ENCODE results near the gene VPS41.
A peak's percentile ranks its signal among the peaks of the same experiment; 100 is the strongest.
"Not testable (repeated sequence)": the region's sequence is repeated elsewhere in the genome, so short reads cannot be mapped to it uniquely, and the experiment has no call there.

Gene VPS41

DNA sequence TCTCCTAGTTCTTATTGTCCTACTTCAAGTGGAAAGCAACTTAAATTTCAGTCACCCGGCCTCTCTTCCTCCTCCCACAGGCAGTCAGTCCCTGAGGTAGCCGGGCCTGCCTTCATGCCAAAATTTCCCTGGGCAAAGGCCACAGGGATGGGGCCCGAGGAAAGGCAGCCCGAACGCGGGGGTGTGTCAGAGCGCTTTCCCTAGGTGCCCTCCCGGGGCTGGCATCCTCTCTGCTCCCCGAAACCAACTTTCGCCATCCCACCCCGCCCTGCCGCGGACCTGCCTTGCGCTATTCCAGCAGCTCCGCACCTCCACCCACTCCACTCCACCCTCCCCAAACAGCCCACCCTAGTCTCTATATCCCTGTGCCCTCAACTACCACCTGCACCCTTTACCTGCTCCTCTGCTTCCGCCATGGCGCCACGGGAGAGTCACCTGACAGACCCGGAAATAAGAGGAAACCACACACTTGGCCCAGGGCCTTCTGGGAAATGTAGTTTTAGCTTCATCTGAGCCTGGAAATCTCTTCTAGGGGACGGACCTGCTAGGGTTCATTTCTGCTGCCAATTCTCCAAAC is at the start of gene VPS41:
VPS41 (minus strand) TSS at position 433 of the 577 bp plus-strand sequence; CDS start at position 416, 17 bp downstream.
- DNase-seq, result peak; percentile 63

DNA sequence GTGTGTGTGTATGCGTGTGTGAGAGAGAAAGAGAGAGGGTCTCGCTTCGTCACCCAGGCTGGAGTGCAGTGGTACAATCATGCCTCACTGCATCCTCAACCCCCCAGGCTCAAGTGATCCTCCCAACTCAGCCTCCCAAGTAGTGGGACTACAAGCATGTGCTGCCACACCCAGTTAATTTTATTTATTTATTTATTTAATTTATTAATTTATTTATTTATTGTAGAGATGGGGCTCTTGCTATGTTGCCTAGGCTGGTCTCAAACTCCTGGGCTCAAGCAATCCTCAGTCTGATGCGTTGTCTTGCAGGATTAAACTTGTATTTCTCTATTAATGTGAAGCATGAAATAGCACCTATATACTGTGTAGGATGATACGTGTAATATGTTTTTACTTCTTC is 46.9 kb upstream of the VPS41 start:
- DNase-seq, result no peak

DNA sequence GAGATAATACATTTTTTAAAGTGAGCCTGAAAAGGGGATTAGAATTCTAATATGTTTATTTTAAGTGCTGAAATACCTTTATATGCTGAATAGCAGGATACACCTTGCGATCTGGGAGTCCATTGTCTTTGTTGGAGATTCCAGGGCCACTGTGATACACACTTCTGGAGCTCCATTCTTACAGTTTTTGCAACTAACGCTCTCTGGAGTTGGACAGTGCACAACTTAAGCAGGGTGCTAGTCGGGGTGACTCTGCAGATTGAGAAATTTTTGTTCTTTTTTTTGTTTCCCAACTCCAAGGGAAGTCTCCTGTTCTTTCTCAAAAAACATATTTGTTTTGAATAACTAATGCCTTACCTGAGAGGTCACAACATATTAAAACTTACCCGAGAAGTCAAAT is 45.0 kb upstream of the VPS41 start:
- DNase-seq, result no peak

DNA sequence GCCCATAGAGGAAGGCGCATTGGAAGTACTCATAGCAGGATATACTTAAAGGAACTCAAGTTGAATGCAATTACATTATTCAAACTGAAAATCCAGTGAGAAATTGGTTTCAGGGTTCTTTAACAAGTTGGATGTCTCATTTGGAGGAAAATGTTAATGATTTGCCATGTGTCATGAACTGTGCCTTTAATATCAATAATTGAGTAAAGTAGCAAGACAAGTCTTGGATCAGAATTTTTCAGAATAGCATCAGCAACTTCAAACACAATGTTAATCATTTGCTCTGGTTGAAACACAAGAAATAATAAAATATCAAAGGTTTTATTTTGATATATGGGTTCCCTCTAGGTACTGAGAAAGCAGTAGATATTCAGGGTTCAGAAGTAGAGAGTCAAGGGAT is 44.2 kb upstream of the VPS41 start:
- no peak for DNase-seq

DNA sequence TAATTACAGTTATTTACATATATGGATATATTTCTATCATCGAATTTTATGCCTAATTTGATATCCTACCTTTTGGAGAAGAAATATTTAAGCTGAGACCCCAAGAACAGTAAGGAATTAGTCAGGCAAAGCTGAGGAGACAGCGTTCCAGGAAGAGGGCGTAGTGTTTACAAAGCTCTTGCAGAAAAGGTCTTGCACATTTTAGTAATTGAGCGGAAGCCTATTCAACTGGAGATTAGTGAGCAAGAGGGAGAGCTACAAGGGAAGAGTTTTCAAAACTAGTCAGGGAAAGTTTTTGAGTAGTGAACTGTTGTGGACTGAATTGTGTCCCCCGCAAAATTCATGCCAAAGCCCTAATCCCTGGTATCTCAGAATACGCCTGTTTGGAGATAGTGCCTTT is 42.2 kb upstream of the VPS41 start:
- no peak for DNase-seq

DNA sequence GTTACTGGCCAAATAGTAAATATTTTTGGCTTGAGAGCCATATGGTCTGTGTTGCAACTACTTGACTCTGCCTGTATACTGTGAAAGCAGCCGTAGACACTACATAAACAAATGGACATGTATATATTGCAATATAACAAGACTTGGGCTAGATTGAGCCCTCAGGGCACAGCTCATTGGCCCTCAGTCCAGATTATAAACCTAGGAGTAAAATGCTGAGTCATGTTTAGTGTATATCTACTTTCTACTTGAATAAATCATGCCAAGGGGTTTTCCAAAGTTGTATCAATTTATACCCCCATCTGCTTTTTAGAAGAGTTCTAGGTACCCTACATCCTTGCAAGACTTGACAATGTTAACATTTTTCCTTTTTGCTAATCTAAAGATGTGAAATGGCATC is 41.3 kb upstream of the VPS41 start:
- DNase-seq, result no peak

DNA sequence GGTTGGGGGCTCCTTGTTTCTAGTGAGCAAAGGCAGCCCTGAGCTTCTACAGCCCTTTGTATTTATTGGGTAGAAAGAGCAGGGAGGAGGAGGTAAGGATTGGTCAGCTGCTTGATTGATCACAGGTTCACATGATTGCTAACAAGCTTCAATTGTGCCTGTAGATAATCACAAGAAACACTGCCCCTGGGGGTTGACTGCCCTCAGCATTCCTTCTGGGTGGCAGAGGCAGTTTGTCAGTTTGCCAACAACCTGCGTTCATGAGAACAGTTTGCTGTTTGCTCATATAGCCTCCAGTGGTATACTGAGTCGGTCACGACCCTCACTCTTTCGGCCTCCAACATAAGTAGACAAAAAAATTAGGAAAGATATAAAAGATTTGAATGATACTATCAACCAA is 38.5 kb upstream of the VPS41 start:
- DNase-seq, result not testable (repeated sequence)

DNA sequence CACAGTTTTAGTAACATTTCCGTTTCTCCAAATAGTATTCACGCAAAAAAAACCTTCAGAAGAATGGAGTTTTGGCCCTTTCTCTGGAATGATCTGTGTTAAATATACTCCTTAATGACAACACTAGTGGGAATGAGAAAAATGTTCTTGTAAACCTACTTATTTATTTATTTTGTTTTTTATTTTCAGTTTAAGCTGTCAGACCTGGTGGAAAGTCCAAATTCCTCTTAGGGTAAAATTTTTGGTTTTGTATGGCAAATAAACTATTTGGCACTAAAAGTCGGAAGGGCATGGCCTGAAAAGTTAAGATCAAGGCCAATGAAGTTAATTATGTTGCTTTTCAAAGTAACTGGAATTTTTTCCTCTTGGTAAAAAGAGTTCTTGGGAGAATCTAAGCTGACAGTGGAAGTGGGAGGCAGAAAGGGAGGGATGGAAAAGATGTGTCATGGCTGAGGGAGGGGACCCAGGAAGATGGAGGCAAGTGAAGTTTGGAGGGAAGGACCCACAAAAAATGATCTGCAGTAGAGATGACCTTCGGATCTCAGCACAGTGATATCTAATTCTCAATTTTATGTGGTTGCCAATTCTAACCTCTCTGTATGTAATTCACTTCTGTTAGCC is 33.5 kb upstream of the VPS41 start:
- no peak for DNase-seq

DNA sequence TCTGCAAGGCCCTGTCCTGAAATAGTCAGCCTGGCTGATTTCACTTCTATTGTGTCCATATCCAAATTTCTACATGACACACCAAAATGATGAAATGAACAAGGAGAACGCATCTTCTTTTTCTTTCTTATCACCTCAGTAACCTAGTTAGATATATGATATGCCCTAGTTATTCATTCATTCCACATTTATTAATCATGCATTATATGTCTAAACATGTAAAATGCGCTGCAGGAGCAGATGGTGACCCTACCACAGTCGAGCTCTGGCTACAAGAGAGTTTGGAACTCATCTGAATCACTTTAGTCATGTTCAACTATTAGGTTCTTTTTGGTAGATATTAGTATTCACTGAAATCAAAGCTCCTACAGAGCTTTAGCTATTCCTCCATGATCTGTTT is 31.8 kb upstream of the VPS41 start:
- no peak for DNase-seq

DNA sequence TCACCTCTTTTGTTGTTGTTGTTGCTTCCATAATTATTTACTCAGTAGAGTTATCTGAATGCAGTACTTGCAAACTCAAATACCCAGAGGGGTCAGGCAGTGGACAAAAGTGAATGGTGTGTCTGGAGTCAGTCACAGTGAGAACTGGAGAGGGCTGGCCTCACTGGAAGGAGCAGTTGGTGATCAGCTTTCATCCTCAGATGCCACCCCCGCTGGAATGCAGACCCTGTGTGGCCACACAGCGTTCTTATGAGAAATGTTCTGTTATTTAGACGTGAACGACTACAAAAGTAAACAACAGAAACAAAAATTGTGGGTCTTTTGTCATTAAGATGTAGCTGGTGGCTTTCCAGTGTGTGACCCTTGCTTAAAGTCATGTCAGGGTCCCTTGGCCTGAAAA is 29.6 kb upstream of the VPS41 start:
- no peak for DNase-seq

DNA sequence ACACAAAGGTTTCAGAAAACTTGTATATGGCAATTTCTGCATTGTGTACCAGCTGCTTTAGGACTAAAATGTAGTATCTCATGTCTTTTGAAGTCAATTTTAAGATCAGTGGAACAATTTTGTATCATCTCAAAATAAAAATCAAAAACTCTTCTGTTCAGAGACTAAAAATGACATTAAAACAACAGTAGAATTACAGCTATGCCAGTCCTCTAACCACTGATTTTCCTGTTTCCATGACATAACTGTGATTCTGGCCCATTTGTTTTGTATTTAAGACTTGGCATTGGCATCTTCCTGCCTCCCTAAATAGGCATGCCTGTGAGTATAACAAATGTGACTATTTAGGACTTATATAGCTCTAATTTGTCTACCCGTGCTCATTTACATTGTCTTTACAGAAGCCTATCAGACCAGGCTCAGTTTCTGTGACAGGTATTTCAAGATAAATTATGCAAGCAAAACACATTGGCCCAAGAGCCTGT is 29.1 kb upstream of the VPS41 start:
- no peak for DNase-seq

DNA sequence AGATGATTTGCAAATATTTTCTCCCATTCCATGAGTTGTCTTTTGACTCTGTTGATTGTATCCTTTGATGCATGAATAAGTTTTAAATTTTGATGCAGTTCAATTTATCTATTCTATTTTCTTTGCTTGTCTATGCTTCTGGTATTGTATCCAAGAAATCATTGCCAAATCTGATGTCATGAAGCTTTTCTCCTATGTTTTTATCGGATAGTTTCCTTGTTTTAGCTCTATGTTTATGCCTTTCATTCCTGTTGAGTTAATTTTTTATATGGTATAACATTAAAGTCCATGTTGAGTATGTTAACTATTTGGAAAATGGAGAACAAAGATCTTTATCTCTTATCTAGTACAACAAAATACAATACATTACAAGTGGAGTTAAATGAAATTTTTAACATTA is 27.6 kb upstream of the VPS41 start:
- DNase-seq, result no peak

DNA sequence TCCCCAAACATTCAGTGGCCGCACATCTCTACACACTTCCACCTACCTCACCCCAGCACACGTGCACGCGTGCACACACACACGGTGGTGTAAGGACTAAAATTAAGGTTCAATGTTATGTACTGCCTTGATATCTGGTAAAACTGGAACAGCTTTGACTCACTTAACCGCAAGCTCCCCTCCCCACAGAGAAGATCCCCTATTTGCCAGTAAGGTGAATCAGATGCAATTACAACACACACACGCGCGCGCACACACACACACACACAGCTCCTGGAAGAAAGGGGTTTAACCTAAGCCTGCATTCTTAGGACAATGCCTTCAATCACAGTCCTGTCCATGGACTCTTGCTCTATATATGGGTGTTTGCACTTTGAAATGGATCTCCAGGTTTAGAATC is 25.5 kb upstream of the VPS41 start:
- DNase-seq, result no peak

DNA sequence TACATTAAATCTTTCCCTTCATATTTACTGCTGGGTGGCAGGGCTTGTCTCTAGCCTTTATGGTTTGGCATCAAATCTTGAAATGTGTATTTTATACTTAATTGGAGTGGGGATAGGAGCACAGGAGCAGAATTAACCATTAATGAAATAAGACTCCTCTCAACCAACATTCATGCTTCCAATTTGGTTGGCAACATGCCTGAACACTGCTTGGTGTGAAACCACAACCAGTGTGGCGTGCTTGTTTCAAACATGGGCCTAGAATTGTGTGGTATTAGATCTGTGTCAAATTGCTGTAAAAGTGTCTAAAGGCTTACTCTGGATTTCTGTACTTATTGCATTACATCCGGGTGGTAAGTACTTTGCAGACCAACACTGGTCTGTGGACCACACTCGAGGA is 25.1 kb upstream of the VPS41 start:
- DNase-seq, result no peak

DNA sequence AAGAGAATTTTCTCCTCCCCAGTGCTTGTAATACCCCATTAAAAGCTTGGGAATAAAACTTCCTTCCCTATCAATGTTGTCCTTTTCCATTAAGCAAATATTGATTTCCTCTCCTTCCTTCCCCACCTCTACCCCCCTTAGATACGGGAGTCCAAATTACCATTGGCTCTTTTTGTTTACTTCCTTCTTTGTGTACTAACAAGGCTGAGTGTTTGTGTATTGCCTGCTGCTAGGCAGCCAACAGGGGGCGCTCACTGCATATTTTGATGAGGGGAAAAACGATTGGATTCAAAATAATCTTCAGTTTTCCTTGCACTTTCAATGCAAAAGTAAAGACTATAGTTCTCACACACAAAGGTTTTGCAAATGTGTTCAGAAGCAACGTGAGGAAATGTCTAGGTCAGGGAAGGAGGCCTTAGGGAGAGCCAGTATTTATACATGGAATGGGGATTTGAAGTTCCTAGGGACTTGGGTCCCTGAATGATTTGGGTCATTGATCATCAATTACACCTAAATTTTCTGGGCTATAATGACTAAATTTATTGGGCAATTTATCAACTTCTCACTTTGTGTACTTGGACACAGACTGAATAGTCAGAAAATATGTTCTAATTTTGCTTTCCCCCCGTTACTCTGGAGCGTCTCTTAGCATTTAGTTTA is 23.6 kb upstream of the VPS41 start:
- DNase-seq, result peak; percentile 14

DNA sequence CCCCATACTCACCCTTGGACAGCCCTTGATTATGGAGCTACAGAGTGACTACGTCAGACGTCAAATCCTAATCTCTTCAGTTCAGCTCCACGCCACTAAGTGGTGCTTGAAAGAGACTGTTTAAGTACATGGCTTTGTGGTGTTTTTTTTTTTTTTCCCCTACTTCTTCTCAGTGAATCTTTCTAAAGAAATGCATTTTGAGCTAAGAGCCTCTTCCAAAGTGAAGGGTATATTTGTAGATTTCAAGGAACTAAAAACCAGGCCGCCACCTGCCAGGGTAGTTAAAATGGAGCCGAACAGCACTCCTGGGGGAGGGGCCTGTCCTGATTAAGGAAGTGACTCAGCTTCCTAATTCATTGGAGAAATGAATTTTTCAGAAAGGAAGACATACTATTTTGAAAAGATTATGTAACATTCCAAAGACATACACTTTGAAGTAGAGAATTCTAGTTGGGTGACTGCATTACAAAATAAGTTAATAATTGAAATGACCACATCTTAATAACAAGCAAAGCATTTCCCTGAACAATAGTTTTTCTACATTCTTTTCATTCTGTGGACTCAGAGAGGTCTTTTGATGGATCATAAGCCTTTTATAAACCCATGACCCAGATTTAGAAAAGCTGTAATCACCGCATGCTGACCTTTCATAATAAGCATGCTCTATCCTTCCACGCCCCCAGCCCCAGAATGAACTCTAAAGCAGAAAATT is 20.6 kb upstream of the VPS41 start:
- no peak for DNase-seq

DNA sequence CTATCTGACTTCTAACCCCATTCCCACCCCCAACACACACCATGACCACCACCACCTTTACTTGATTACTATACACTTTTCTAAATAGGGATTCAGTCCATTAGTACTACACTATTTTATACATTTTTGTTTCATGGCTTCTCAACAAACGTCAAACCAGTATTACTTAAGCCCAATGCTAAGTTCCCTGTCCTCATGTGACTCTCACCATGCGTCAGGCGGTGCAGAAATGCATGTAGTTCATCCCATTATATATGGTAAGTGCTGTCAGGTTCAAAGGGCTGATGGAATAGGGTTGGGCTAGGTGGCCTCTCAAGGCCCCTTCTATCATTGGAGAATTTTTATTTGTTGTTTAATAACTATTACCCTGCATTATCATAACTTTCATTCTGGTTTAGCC is 19.5 kb upstream of the VPS41 start:
- DNase-seq, result no peak

DNA sequence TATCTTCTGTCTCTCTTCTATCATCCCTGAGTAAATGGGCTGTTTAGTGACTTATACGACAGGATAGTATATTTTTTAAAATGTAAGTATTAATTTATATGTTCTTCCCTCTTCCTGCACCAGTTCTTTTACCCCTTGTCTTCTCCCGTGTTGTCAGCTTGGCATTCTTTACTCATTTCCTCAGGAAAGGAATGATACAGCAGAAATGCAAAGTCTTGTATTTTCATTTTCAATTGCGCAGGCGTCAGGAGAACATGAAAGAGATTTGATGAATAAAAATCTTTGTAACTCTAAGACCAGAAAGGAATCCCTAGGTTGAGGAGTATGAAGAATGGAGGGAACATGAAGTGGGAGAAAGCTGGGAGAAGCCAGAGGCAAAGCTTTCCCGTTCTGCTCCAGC is 18.8 kb upstream of the VPS41 start:
- no peak for DNase-seq

DNA sequence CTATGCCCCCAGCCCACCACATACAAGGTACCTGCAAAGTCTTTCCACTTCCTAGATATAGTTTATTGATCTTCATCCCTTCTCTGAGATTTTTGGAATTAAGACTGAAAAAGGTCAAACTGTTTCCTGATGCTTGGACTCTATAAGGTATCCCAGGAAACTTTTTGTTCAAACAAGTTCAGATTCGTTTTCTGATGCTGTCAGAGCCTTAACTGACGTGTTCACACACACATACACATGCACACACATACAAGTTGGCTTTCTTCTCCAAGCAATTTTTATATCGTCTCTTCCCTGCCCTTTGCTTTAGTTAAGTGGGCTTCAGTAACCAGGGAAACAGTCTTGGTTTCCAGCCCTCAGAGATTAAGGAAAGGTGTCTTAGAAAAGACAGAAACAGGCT is 11.7 kb upstream of the VPS41 start:
- DNase-seq, result no peak

DNA sequence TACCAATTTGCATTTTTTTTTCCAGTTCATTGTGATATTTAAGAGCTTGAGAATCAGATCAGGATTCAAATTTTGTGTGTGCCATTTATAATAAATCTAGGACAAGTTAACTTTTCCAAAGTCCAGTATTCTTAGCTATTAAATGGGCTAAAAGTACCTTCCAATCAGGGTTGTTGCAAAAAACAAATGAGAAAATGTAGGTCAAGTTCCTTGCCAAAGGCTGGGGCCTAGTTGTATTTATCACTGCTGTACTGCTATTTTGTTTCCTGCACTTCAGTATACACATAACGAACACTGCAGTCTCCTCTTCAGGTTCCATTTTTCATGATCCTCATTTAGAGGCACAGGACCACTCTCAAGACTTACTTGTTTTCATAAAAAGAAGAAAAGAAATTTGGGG is 7.4 kb upstream of the VPS41 start:
- DNase-seq, result no peak

DNA sequence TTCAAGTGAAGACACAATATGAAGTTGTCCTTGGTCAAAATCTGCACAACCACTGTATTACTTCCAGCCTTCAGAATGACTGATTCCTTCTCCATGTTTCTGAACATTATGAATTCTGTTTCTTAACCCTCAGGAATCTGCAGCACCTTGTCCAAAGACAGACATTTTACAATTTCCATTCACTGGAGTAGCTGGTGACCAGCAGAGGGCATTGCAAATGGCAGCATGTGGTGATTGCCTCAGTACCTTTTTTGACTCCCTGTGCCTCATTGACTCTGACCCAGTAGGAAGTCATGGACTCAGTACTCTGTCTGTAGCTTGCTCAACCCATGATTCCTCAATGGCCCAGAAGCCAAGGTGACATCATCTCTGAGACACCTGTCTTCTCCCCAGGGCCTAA is 879 bp upstream of the VPS41 start:
- no peak for DNase-seq

DNA sequence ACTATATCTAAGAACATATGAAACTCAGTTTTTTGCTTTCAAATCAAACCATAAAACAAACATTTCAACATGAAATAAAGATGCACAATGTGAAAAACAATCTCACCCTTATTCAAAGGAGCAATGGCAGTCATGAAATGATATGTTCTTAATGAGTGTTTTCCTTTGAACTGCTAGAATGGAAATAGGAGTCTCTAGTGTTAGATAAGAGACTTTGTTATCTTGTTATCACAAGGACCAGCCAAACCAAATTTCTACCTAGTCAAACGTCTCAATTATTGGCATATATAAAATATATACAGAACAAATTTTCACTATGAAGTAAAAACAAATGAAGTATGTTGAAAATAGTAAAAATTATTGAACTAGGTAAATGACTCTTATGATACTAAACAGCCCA is 1.2 kb downstream of the VPS41 start:
- DNase-seq, result no peak

DNA sequence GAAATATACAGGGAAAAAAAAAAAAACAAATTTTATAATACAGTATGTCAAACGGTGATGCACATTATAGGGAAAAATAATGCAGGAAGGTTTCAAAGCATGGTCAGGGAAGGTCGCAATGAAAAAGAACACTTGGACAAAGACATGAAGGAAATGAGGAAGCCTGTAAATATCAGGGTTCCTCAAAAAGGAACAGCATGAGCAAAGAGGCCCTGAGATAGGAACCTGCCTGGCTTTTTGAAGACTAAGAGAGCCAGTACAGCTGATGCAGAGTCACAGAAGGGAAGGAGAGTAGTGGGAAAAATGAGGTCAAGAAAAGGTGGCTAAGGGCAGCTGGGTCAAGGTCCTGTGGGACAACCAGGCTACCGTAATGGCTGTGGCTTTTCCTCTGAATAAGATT is 1.9 kb downstream of the VPS41 start:
- DNase-seq, result no peak

All from NCI-H2081 treated with DMSO at 0.1 percent for 48 hours (cell line).